A549 (cell line): Measurements from ENCODE around the gene ANKRD7. TPM values are rescaled to one million over a fixed set of nuclear protein-coding genes. Genes with fewer than 3 reads are reported as not detected.

Experiments
- ATAC-seq, 2 experiments: fragments of 200-7000 bp in 1 of 2; fragments of >200 bp in 1 of 2; cut with Nextera tagmentation in 1 of 2; cut with Tn5 transposase in 1 of 2; 3 replicates each; pipeline versions ENCODE4 v1.8.0 to v1.9.1; 2018 to 2020; ENCODE audit warnings: mild to moderate bottlenecking in 1 of 2, moderate library complexity in 1 of 2
- CTCF ChIA-PET: fragments of 300-600 bp; sonication (Branson Sonifier 250); formaldehyde crosslinking; extraction: SDS; loops from one replicate; lab custom pipeline; 2021; ENCODE audit warnings: antibody characterized with exemption, inconsistent platforms; lab: Yijun Ruan, JAX
- POLR2A ChIA-PET: fragments of 350-600 bp; formaldehyde crosslinking; extraction: SDS; loops from one replicate; lab custom pipeline; 2021; ENCODE audit warnings: antibody characterized with exemption, inconsistent platforms; lab: Yijun Ruan, JAX
- DNase-seq, 2 experiments: peaks; one replicate each; pipeline versions ENCODE4 v3.0.0 to v3.0.0-alpha.2; 2011 to 2016; ENCODE audit warnings: low read depth in 1 of 2, low spot score in 1 of 2
- FAIRE-seq: peaks from 2 replicates; lab custom pipeline; 2011; peaks lifted over from hg19 to GRCh38; lab: Jason Lieb, UNC
- H3K27ac ChIP-seq, 2 experiments: fragments of >200 bp; sonication (Bioruptor Twin); formaldehyde crosslinking; 3 replicates each; pipeline ENCODE4 v1.5.1; 2016 to 2017
- H3K4me1 ChIP-seq: fragments of >200 bp; sonication (Bioruptor Twin); formaldehyde crosslinking; 3 replicates; pipeline ENCODE4 v1.6.1; 2016
- H3K4me2 ChIP-seq: fragments of >200 bp; sonication (Bioruptor Twin); formaldehyde crosslinking; 3 replicates; pipeline ENCODE4 v1.6.1; 2016
- H3K4me3 ChIP-seq: fragments of >200 bp; sonication (Bioruptor Twin); formaldehyde crosslinking; 3 replicates; pipeline ENCODE4 v1.5.1; 2016
- H3K9me3 ChIP-seq: fragments of >200 bp; sonication (Bioruptor Twin); formaldehyde crosslinking; 3 replicates; pipeline ENCODE4 v1.6.1; 2016
- BHLHE40 ChIP-seq: IDR thresholded peaks from 2 replicates; pipeline ENCODE4 v1.6.1; 2012; ENCODE audit warnings: low read depth, low read length, inconsistent platforms
- CHD2 ChIP-seq: fragments of 150-350 bp; IDR thresholded peaks from 2 replicates; pipeline ENCODE4 v1.6.1; 2014; ENCODE audit warnings: low read length; ENCODE audit not compliant: partially characterized antibody
- CHD4 ChIP-seq: fragments of 200-600 bp; sonication (generic); IDR thresholded peaks from 2 replicates; pipeline ENCODE4 v1.6.1; 2016; ENCODE audit warnings: antibody characterized with exemption, mild to moderate bottlenecking, borderline replicate concordance
- CTCF ChIP-seq: fragments of >200 bp; sonication (Bioruptor Twin); formaldehyde crosslinking; IDR thresholded peaks from 3 replicates; pipeline ENCODE4 v1.5.1; 2016
- E2F6 ChIP-seq: IDR thresholded peaks from 2 replicates; pipeline ENCODE4 v1.6.1; 2012; ENCODE audit warnings: low read depth, borderline replicate concordance
- EHMT2 ChIP-seq: fragments of 200-600 bp; sonication (generic); IDR thresholded peaks from 2 replicates; pipeline ENCODE4 v1.6.1; 2016; ENCODE audit warnings: antibody characterized with exemption, low read depth, mild to moderate bottlenecking, moderate library complexity
- GATA3 ChIP-seq: IDR thresholded peaks from 2 replicates; pipeline ENCODE4 v1.6.1; 2012; ENCODE audit warnings: borderline replicate concordance
- HMGXB4 ChIP-seq: fragments of 250-450 bp; sonication (Bioruptor Pico); IDR thresholded peaks from 2 replicates; pipeline ENCODE4 v1.5.0; 2021; ENCODE audit warnings: mild to moderate bottlenecking, moderate library complexity, borderline replicate concordance
- JUN ChIP-seq, 2 experiments: fragments of >200 bp; sonication (Bioruptor Twin); formaldehyde crosslinking; IDR thresholded peaks; 2 replicates in 1 of 2; 3 replicates in 1 of 2; pipeline ENCODE4 v1.6.1; 2016 to 2017
- JUNB ChIP-seq: fragments of >200 bp; sonication (Bioruptor Twin); formaldehyde crosslinking; IDR thresholded peaks from 2 replicates; pipeline ENCODE4 v1.6.1; 2016
- KDM5A ChIP-seq: fragments of 200-600 bp; sonication (generic); IDR thresholded peaks from 2 replicates; pipeline ENCODE4 v1.6.1; 2016; ENCODE audit warnings: antibody characterized with exemption, mild to moderate bottlenecking
- MAFK ChIP-seq: fragments of 450-650 bp; IDR thresholded peaks from 2 replicates; pipeline ENCODE4 v1.6.1; 2014; ENCODE audit not compliant: partially characterized antibody
- MAX ChIP-seq: IDR thresholded peaks from 2 replicates; pipeline ENCODE4 v1.6.1; 2012
- MAZ ChIP-seq: fragments of 150-350 bp; IDR thresholded peaks from 2 replicates; pipeline ENCODE4 v1.6.1; 2014; ENCODE audit warnings: antibody characterized with exemption, low read depth, low read length, borderline replicate concordance
- NPAS2 ChIP-seq: fragments of 250-450 bp; sonication (Bioruptor Pico); IDR thresholded peaks from 2 replicates; pipeline ENCODE4 v1.8.0; 2022; ENCODE audit warnings: mild to moderate bottlenecking, moderate library complexity, borderline replicate concordance
- NR3C1 ChIP-seq: fragments of >200 bp; sonication (Bioruptor Twin); formaldehyde crosslinking; IDR thresholded peaks from 3 replicates; pipeline ENCODE4 v1.6.1; 2017
- PHF8 ChIP-seq: fragments of 200-600 bp; sonication (generic); IDR thresholded peaks from 2 replicates; pipeline ENCODE4 v1.6.1; 2016; ENCODE audit warnings: low read depth, mild to moderate bottlenecking, antibody characterized with exemption, moderate library complexity, borderline replicate concordance
- POLR2A ChIP-seq: IDR thresholded peaks from 2 replicates; pipeline ENCODE4 v1.6.1; 2012; ENCODE audit warnings: mild to moderate bottlenecking, low read length
- RAD21 ChIP-seq, 2 experiments: fragments of >200 bp in 1 of 2; sonication (Bioruptor Twin) in 1 of 2; formaldehyde crosslinking in 1 of 2; IDR thresholded peaks in 1 of 2; conservative IDR thresholded peaks in 1 of 2; 2 replicates in 1 of 2; 3 replicates in 1 of 2; pipeline ENCODE4 v1.6.1; 2012 to 2018; ENCODE audit warnings: inconsistent platforms in 1 of 2
- REST ChIP-seq: fragments of 200-600 bp; sonication (generic); IDR thresholded peaks from 2 replicates; pipeline ENCODE4 v1.6.1; 2016; ENCODE audit warnings: antibody characterized with exemption, mild to moderate bottlenecking, moderate library complexity
- RNF2 ChIP-seq: fragments of 200-600 bp; sonication (generic); IDR thresholded peaks from 2 replicates; pipeline ENCODE4 v1.6.1; 2016; ENCODE audit warnings: low read depth, mild to moderate bottlenecking, antibody characterized with exemption, moderate library complexity, borderline replicate concordance
- SMC3 ChIP-seq: fragments of >200 bp; sonication (Bioruptor Twin); formaldehyde crosslinking; IDR thresholded peaks from 3 replicates; pipeline ENCODE4 v1.6.1; 2018; ENCODE audit warnings: inconsistent platforms
- TFCP2L1 ChIP-seq: fragments of 250-450 bp; sonication (Bioruptor Pico); IDR thresholded peaks from 2 replicates; pipeline ENCODE4 v1.5.0; 2021; ENCODE audit warnings: mild to moderate bottlenecking
- TP53 ChIP-seq: fragments of 250-450 bp; sonication (Bioruptor Pico); IDR thresholded peaks from 2 replicates; pipeline ENCODE4 v1.5.0; 2021; ENCODE audit warnings: mild to moderate bottlenecking, moderate library complexity
- ZFP36 ChIP-seq: fragments of 450-650 bp; IDR thresholded peaks from 2 replicates; pipeline ENCODE4 v1.6.1; 2014; ENCODE audit warnings: borderline replicate concordance; ENCODE audit not compliant: partially characterized antibody
- ZNF302 ChIP-seq: fragments of 250-450 bp; sonication (Bioruptor Pico); IDR thresholded peaks from 2 replicates; pipeline ENCODE4 v1.9.0; 2021; ENCODE audit warnings: inconsistent platforms, mild to moderate bottlenecking, moderate library complexity
- ZSCAN20 ChIP-seq: fragments of 250-450 bp; sonication (Bioruptor Pico); IDR thresholded peaks from 2 replicates; pipeline ENCODE4 v1.8.0; 2022; ENCODE audit warnings: mild to moderate bottlenecking, moderate library complexity
- WGBS: methylation state at CpG from one replicate; pipeline ENCODE4 v1.1.6; 2017; ENCODE audit errors: missing lambda C conversion rate; 5-methylcytosine and 5-hydroxymethylcytosine counted together
- polyA plus RNA-seq, 4 experiments: library from polyadenylated mRNA; depleted of rRNA in 3 of 4; stranded (reverse); fragments of >200 nt; fragmentation: RNase III in 1 of 4; extraction: RNeasy Plus Mini Kit Qiagen cat#74134 plus additional on column Dnase treatment in 1 of 4; gene quantifications; 2 replicates in 3 of 4; 3 replicates in 1 of 4; pipeline ENCODE4 v1.2.3, GENCODE V29; 2011 to 2017

The ANKRD7 gene
- polyA plus RNA-seq, 2 of the 4 experiments (the other 2 are of a cell fraction): 0.59 to 0.70 TPM

- FAIRE-seq: no peak
- WGBS: 35% methylated on average over 2 of the region's 2 CpGs
- no peak for DNase-seq
- TF ChIP-seq CHD2: no peak
- no peak for TF ChIP-seq TFCP2L1
- TF ChIP-seq NR3C1: no peak
- TF ChIP-seq NPAS2 (CRISPR knock-in tag): no peak
- TF ChIP-seq MAZ: no peak
- TF ChIP-seq SMC3: no peak
- no peak for TF ChIP-seq ZSCAN20
- no peak for TF ChIP-seq MAX
- no peak for TF ChIP-seq JUN (IDR thresholded peaks at IDR 0.05)
- ChIA-PET POLR2A (no interaction called here), CTCF (no interaction called here)
- Histone ChIP-seq H3K4me2 (no peak overlapping the region), H3K27ac (no peak overlapping the region), H3K9me3 (no peaks in the 10 kb centered on the region), H3K4me1 (no peaks in the 10 kb centered on the region), H3K4me3 (no peak overlapping the region)
- ATAC-seq: no peak
These were observed 22.4 kb upstream of the ANKRD7 start for GRCh38 chr7:118202061-118202460.

- peak overlapping the region; percentile 98 for H3K4me2 ChIP-seq
- ChIA-PET CTCF (no interaction called here), POLR2A (no interaction called here)
- peak; percentile 71 to 80 for DNase-seq
- 20% methylated on average over 48 of the region's 49 CpGs for WGBS
- H3K27ac ChIP-seq: peak overlapping the region; percentile 71 to 82
- H3K9me3 ChIP-seq: no peaks in the 10 kb centered on the region
- FAIRE-seq: no peak
- peak; percentile 90 to 96 for ATAC-seq
- H3K4me1 ChIP-seq: 0 out of 3 replicates have a peak, but pooled peaks cover 6% of the 10 kb centered on the region
- peak overlapping the region; percentile 63 for H3K4me3 ChIP-seq
- TF ChIP-seq JUNB (no peak), TFCP2L1 (no peak), REST (no peak), ZFP36 (no peak), BHLHE40 (no peak), RAD21 (conservative IDR thresholded peaks at IDR 0.05 in 1 of 2, IDR thresholded peaks at IDR 0.05 in 1 of 2) (no peak), ZNF302 (CRISPR knock-in tag) (no peak), KDM5A (no peak), TP53 (no peak), HMGXB4 (no peak), EHMT2 (no peak), GATA3 (no peak), E2F6 (peak; percentile 66; the same call in 1 of the 2 replicates), JUN (IDR thresholded peaks at IDR 0.05) (peak in 1 of 2 experiments; percentile 33; a peak in 1 of 5 replicates), RNF2 (no peak), PHF8 (peak; percentile 29; the same call in 1 of the 2 replicates), POLR2A (peak; percentile 78), MAX (peak; percentile 75), CHD2 (no peak), CHD4 (no peak), CTCF (no peak), MAFK (no peak)
These were observed 10.3 kb upstream of the ANKRD7 start for GRCh38 chr7:118214051-118214832.
